Measurements from ENCODE around the gene TECR. TPM values are rescaled to one million over a fixed set of nuclear protein-coding genes. Genes with fewer than 3 reads are reported as not detected.

TECR gene
- polyA plus RNA-seq, 3 donors = 59.8 to 79.6 (median 76.7) TPM

GRCh38 chr19:14577885-14578427 lies 48.6 kb downstream of the TECR start:
- H3K4me3 Mint-ChIP-seq = no peak overlapping the region
- no peaks in the 10 kb centered on the region for H3K27me3 ChIP-seq (ENCODE audit: control insufficient read depth in 2 of 2, insufficient read depth in 2 of 2, low read length in 2 of 2)
- H3K4me2 ChIP-seq (replicated peaks; ENCODE audit: extremely low read depth, low read length, poor library complexity, severe bottlenecking) = no peak overlapping the region
- no peaks in the 10 kb centered on the region for H4K20me1 ChIP-seq (ENCODE audit: insufficient read depth, low read length)
- H3K4me3 ChIP-seq (replicated peaks in 1 of 3; ENCODE audit: low read depth in 2 of 3, low read length in 3 of 3) = no peak overlapping the region
- no peaks in the 10 kb centered on the region for H3K79me2 ChIP-seq (ENCODE audit: insufficient read depth, low read length)
- no peak overlapping the region for H2AFZ ChIP-seq (ENCODE audit: insufficient read depth, low read depth, low read length, poor library complexity, severe bottlenecking)
- peaks cover 23% of the 10 kb centered on the region for H3K4me1 Mint-ChIP-seq
- H3K27ac Mint-ChIP-seq = peak overlapping the region in 1 of 7 donors; percentile 7
- H3K36me3 ChIP-seq (replicated peaks in 1 of 2; ENCODE audit: control insufficient read depth in 1 of 2, insufficient read depth in 2 of 2, low read length in 2 of 2) = no peaks in the 10 kb centered on the region
- H3K27ac ChIP-seq (ENCODE audit: low read depth in 1 of 2, low read length in 2 of 2) = no peak overlapping the region
- no peak for TF ChIP-seq CTCF (IDR thresholded peaks at IDR 0.05)
- H3K9ac ChIP-seq (ENCODE audit: insufficient read depth, low read length, poor library complexity, severe bottlenecking) = no peak overlapping the region
- H3K36me3 Mint-ChIP-seq = no peaks in the 10 kb centered on the region
- H3K9me3 Mint-ChIP-seq = no peaks in the 10 kb centered on the region
- H3K4me1 ChIP-seq (ENCODE audit: control insufficient read depth in 1 of 2, insufficient read depth in 2 of 2, low read length in 2 of 2) = peaks cover 16 to 18% of the 10 kb centered on the region in 2 donors
- H3K27me3 Mint-ChIP-seq (ENCODE audit: low read depth in 3 of 3) = peaks cover 0 to 2% (median 1%) of the 10 kb centered on the region in 3 donors
- intact Hi-C loops (cut with micrococcal nuclease) = loop anchor here (5.0 to 10.0 kb wide), 3 partner anchors 39 to 197 kb away; partner anchors contain the start of gene ADGRE2 (in 1 of the 2)
- H3K9me3 ChIP-seq (replicated peaks in 1 of 2; ENCODE audit: control insufficient read depth in 1 of 2, insufficient read depth in 1 of 2, low read length in 2 of 2) = no peaks in the 10 kb centered on the region
- DNase-seq = no peak
- WGBS (ENCODE audit: insufficient coverage) = 67% methylated on average over 2 of the region's 6 CpGs

GRCh38 chr19:14580623-14581237 lies 51.3 kb downstream of the TECR start:
- no peak for DNase-seq
- H3K27ac Mint-ChIP-seq = no peak overlapping the region
- H3K27me3 ChIP-seq (ENCODE audit: control insufficient read depth in 2 of 2, insufficient read depth in 2 of 2, low read length in 2 of 2) = no peaks in the 10 kb centered on the region
- intact Hi-C loops (cut with micrococcal nuclease) = no loop called here
- H3K4me1 Mint-ChIP-seq = peaks cover 22% of the 10 kb centered on the region
- TF ChIP-seq CTCF (IDR thresholded peaks at IDR 0.05) = no peak
- no peak overlapping the region for H3K27ac ChIP-seq (ENCODE audit: low read depth in 1 of 2, low read length in 2 of 2)
- no CpG with 5 or more reads among the region's 6 CpGs for WGBS (ENCODE audit: insufficient coverage)
- no peak overlapping the region for H3K4me2 ChIP-seq (replicated peaks; ENCODE audit: extremely low read depth, low read length, poor library complexity, severe bottlenecking)
- H2AFZ ChIP-seq (ENCODE audit: insufficient read depth, low read depth, low read length, poor library complexity, severe bottlenecking) = no peak overlapping the region
- peaks cover 0 to 3% (median 2%) of the 10 kb centered on the region in 3 donors for H3K27me3 Mint-ChIP-seq (ENCODE audit: low read depth in 3 of 3)
- H3K9me3 ChIP-seq (replicated peaks in 1 of 2; ENCODE audit: control insufficient read depth in 1 of 2, insufficient read depth in 1 of 2, low read length in 2 of 2) = no peaks in the 10 kb centered on the region
- H3K9me3 Mint-ChIP-seq = peaks cover 0 to 4% (median 0%) of the 10 kb centered on the region in 7 donors
- H4K20me1 ChIP-seq (ENCODE audit: insufficient read depth, low read length) = no peaks in the 10 kb centered on the region
- H3K4me3 ChIP-seq (replicated peaks in 1 of 3; ENCODE audit: low read depth in 2 of 3, low read length in 3 of 3) = no peak overlapping the region
- H3K4me3 Mint-ChIP-seq = no peak overlapping the region
- no peak overlapping the region for H3K9ac ChIP-seq (ENCODE audit: insufficient read depth, low read length, poor library complexity, severe bottlenecking)
- H3K36me3 ChIP-seq (replicated peaks in 1 of 2; ENCODE audit: control insufficient read depth in 1 of 2, insufficient read depth in 2 of 2, low read length in 2 of 2) = no peaks in the 10 kb centered on the region
- peaks cover 16 to 17% of the 10 kb centered on the region in 2 donors for H3K4me1 ChIP-seq (ENCODE audit: control insufficient read depth in 1 of 2, insufficient read depth in 2 of 2, low read length in 2 of 2)
- H3K36me3 Mint-ChIP-seq = peaks cover 0 to 2% of the 10 kb centered on the region in 2 donors
- H3K79me2 ChIP-seq (ENCODE audit: insufficient read depth, low read length) = no peaks in the 10 kb centered on the region

Measured in CD14-positive monocyte (primary cell).